HepG2 (cell line): ENCODE measurements around the gene TBC1D14. TPM values are rescaled to one million over a fixed set of nuclear protein-coding genes. Genes with fewer than 3 reads are reported as not detected.

Experiments
- ATAC-seq: fragments of 200-7000 bp; cut with Tn5 transposase; 3 replicates; pipeline ENCODE4 v1.9.1; 2020; ENCODE audit warnings: mild to moderate bottlenecking, moderate library complexity
- BruUV-seq: library from RNA; stranded (reverse); fragments of 400-500 nt; replicated peaks from 2 replicates; lab custom pipeline; 2021; lab: Mats Ljungman, UMichigan
- CTCF ChIA-PET: fragments of 300-600 bp; formaldehyde crosslinking; extraction: SDS; loops from one replicate; lab custom pipeline; 2021; ENCODE audit warnings: low total read pairs, inconsistent platforms, low intra/inter-chr PET ratio; lab: Yijun Ruan, JAX
- POLR2A ChIA-PET: fragments of 350-600 bp; sonication (Branson Sonifier 250); formaldehyde crosslinking; loops from one replicate; lab custom pipeline; 2020; ENCODE audit warnings: antibody characterized with exemption, inconsistent platforms; lab: Yijun Ruan, JAX
- DNase-seq: peaks from one replicate; pipeline ENCODE4 v3.0.0-alpha.2; 2015; ENCODE audit warnings: low spot score
- FAIRE-seq: peaks from 3 replicates; lab custom pipeline; 2011; peaks lifted over from hg19 to GRCh38; lab: Jason Lieb, UNC
- H2AFZ ChIP-seq: one replicate; pipeline ENCODE4 v1.6.1; 2011; ENCODE audit warnings: low read length, inconsistent platforms
- H3K27ac ChIP-seq: fragments of 300-600 bp; 3 replicates; pipeline ENCODE4 v1.8.0; 2011; ENCODE audit warnings: mixed run types, mild to moderate bottlenecking, mixed read lengths, low read length, inconsistent platforms; ENCODE audit not compliant: insufficient read depth; ENCODE audit errors: extremely low read length
- H3K27me3 ChIP-seq, 2 experiments: fragments of 200-600 bp in 1 of 2; 2 replicates in 1 of 2; 3 replicates in 1 of 2; pipeline versions ENCODE4 v1.6.0 to v1.8.0; 2011; ENCODE audit warnings: low read length in 2 of 2, mild to moderate bottlenecking in 2 of 2, moderate library complexity in 2 of 2, inconsistent platforms in 1 of 2; ENCODE audit not compliant: insufficient read depth in 2 of 2, control insufficient read depth in 1 of 2
- H3K36me3 ChIP-seq, 2 experiments: fragments of 200-600 bp in 1 of 2; replicated peaks in 1 of 2; 2 replicates in 1 of 2; 3 replicates in 1 of 2; pipeline versions ENCODE4 v1.5.1 to v1.8.0; 2011; ENCODE audit warnings: low read length in 2 of 2, inconsistent platforms in 1 of 2; ENCODE audit not compliant: insufficient read depth in 2 of 2, control insufficient read depth in 1 of 2
- H3K4me1 ChIP-seq: 2 replicates; pipeline ENCODE4 v1.5.1; 2012; ENCODE audit warnings: low read length, inconsistent platforms; ENCODE audit not compliant: insufficient read depth
- H3K4me2 ChIP-seq: 2 replicates; pipeline ENCODE4 v1.6.0; 2011; ENCODE audit warnings: low read depth, low read length, inconsistent platforms
- H3K4me3 ChIP-seq, 3 experiments: fragments of 200-600 bp in 1 of 3; sonication (generic), shearing (Covaris generic) in 1 of 3; replicated peaks in 1 of 3; 2 replicates each; pipeline ENCODE4 v1.5.1; 2011 to 2016; ENCODE audit warnings: low read length in 3 of 3, inconsistent platforms in 2 of 3, low read depth in 2 of 3, mild to moderate bottlenecking in 2 of 3, control low read depth in 1 of 3, mixed read lengths in 1 of 3; ENCODE audit not compliant: insufficient read depth in 1 of 3
- H3K79me2 ChIP-seq: one replicate; pipeline ENCODE4 v1.6.1; 2011; ENCODE audit warnings: low read length, inconsistent platforms; ENCODE audit not compliant: insufficient read depth
- H3K9ac ChIP-seq: 2 replicates; pipeline ENCODE4 v1.6.0; 2011; ENCODE audit warnings: mild to moderate bottlenecking, low read depth, low read length, inconsistent platforms; ENCODE audit not compliant: insufficient read depth
- H3K9me3 ChIP-seq: 2 replicates; pipeline ENCODE4 v1.5.1; 2012; ENCODE audit warnings: mild to moderate bottlenecking, low read length
- H4K20me1 ChIP-seq: 2 replicates; pipeline ENCODE4 v1.6.0; 2011; ENCODE audit warnings: inconsistent platforms, mild to moderate bottlenecking, low read length, moderate library complexity; ENCODE audit not compliant: insufficient read depth
- CEBPB ChIP-seq: IDR thresholded peaks from 2 replicates; pipeline ENCODE4 v1.6.1; 2011; ENCODE audit warnings: low read depth, low read length, improper control_type of control experiment, borderline replicate concordance
- CEBPG ChIP-seq: IDR thresholded peaks from 2 replicates; pipeline ENCODE4 v1.6.1; 2016
- ELF4 ChIP-seq: sonication (generic); formaldehyde crosslinking; IDR thresholded peaks from 2 replicates; pipeline ENCODE4 v1.5.0; 2020; ENCODE audit warnings: missing genetic modification reagents, mild to moderate bottlenecking, moderate library complexity, borderline replicate concordance
- EP300 ChIP-seq, 3 experiments: sonication (generic) in 1 of 3; formaldehyde crosslinking in 1 of 3; IDR thresholded peaks; 2 replicates each; pipeline versions ENCODE4 v1.5.1 to v1.6.1; 2011 to 2020; ENCODE audit warnings: low read depth in 2 of 3, low read length in 2 of 3, borderline replicate concordance in 1 of 3, improper control_type of control experiment in 1 of 3, mild to moderate bottlenecking in 1 of 3, missing genetic modification reagents in 1 of 3, moderate library complexity in 1 of 3
- IKZF1 ChIP-seq: fragments of 450-650 bp; IDR thresholded peaks from 2 replicates; pipeline ENCODE4 v1.7.1; 2016
- NR2F1 ChIP-seq, 2 experiments: fragments of 450-650 bp in 1 of 2; formaldehyde crosslinking in 1 of 2; IDR thresholded peaks; 2 replicates each; pipeline versions ENCODE4 v1.5.0 to v1.6.1; 2016 to 2020; ENCODE audit warnings: mild to moderate bottlenecking in 1 of 2, missing compliant biosample characterization in 1 of 2, missing genetic modification reagents in 1 of 2, moderate library complexity in 1 of 2
- PAXIP1 ChIP-seq: sonication (generic); formaldehyde crosslinking; conservative IDR thresholded peaks from 2 replicates; pipeline ENCODE4 v1.4.0; 2020; ENCODE audit warnings: mild to moderate bottlenecking, missing genetic modification reagents, moderate library complexity
- SMAD3 ChIP-seq: sonication (generic); formaldehyde crosslinking; IDR thresholded peaks from 2 replicates; pipeline ENCODE4 v1.4.0; 2020; ENCODE audit warnings: missing genetic modification reagents
- SMC3 ChIP-seq: IDR thresholded peaks from 2 replicates; pipeline ENCODE4 v1.6.1; 2011; ENCODE audit warnings: low read length, improper control_type of control experiment
- SOX13 ChIP-seq, 3 experiments: fragments of 450-650 bp in 1 of 3; sonication (generic) in 1 of 3; formaldehyde crosslinking in 1 of 3; IDR thresholded peaks in 2 of 3; conservative IDR thresholded peaks in 1 of 3; 2 replicates each; pipeline versions ENCODE4 v1.5.0 to v1.6.1; 2016 to 2020; ENCODE audit warnings: antibody characterized with exemption in 1 of 3, mild to moderate bottlenecking in 1 of 3, missing compliant biosample characterization in 1 of 3, missing genetic modification reagents in 1 of 3, moderate library complexity in 1 of 3
- TIGD3 ChIP-seq: sonication (generic); formaldehyde crosslinking; IDR thresholded peaks from 2 replicates; pipeline ENCODE4 v1.5.1; 2020; ENCODE audit warnings: mild to moderate bottlenecking, missing genetic modification reagents, borderline replicate concordance
- ZNF121 ChIP-seq: sonication (generic); formaldehyde crosslinking; IDR thresholded peaks from 2 replicates; pipeline ENCODE4 v1.5.0; 2020; ENCODE audit warnings: mild to moderate bottlenecking, missing genetic modification reagents
- WGBS: methylation state at CpG from one replicate; pipeline ENCODE4 v1.1.6; 2017; ENCODE audit warnings: low lambda C conversion rate; 5-methylcytosine and 5-hydroxymethylcytosine counted together
- in situ Hi-C: cut with HindIII; loops from 2 replicates; pipeline ENCODE4 v1.10.0; 2017; ENCODE audit warnings: low pct_unique_long_range_greater_than_20kb; ENCODE audit not compliant: extremely low pct_ligation_motif_present
- intact Hi-C: fragments of 100-400 bp; cut with micrococcal nuclease; formaldehyde crosslinking; loops from one replicate; pipeline ENCODE4 v1.10.0; 2022; ENCODE audit not compliant: unreplicated experiment
- polyA plus RNA-seq, 8 experiments: library from polyadenylated mRNA; depleted of rRNA in 3 of 8; stranded (reverse) in 7 of 8; unstranded in 1 of 8; fragments of >200 nt; fragmentation: Illumina TruSeq in 4 of 8; extraction: Trizol in 4 of 8; gene quantifications; 2 replicates each; pipeline versions ENCODE4 v1.2.1 to v1.2.3, GENCODE V29; 2011 to 2016; ENCODE audit warnings: low read depth in 4 of 8, missing spikeins in 1 of 8, mixed read lengths in 1 of 8; ENCODE audit not compliant: insufficient read depth in 1 of 8
- total RNA-seq, 5 experiments: library from RNA; depleted of rRNA; stranded (reverse); fragments of >200 nt; fragmentation: Illumina TruSeq; extraction: Trizol; gene quantifications; 2 replicates each; pipeline ENCODE4 v1.2.3, GENCODE V29; 2016; ENCODE audit warnings: low read depth in 1 of 5

The TBC1D14 gene
- total and polyA plus RNA-seq, 2 of the 13 experiments (the other 11 are each of a cell fraction or from before 2014, with no cell fraction given), result 29.5 to 46.5 TPM

GRCh38 chr4:6894086-6894478 lies 15.5 kb upstream of the TBC1D14 start:
- Histone ChIP-seq H3K27ac (peak overlapping the region; percentile 99), H3K27me3 (no peaks in the 10 kb centered on the region), H3K9ac (peak overlapping the region; percentile 78), H3K4me3 (peak overlapping the region in 1 of 3 experiments; percentile 21; a peak in 1 of 6 replicates), H3K36me3 (no peaks in the 10 kb centered on the region), H3K4me2 (peak overlapping the region; percentile 63), H2AFZ (no peak overlapping the region), H3K4me1 (peaks cover 67% of the 10 kb centered on the region), H3K79me2 (no peaks in the 10 kb centered on the region), H3K9me3 (peaks cover 11% of the 10 kb centered on the region), H4K20me1 (no peaks in the 10 kb centered on the region)
- TF ChIP-seq SMC3, result 0 out of 2 replicates have a peak, but pooled peaks have one; percentile 2
- no peak for TF ChIP-seq SMAD3 (CRISPR knock-in tag)
- TF ChIP-seq IKZF1, result no peak
- no peak for TF ChIP-seq SOX13 (IDR thresholded peaks at IDR 0.05)
- TF ChIP-seq SOX13 (CRISPR knock-in tag; conservative IDR thresholded peaks at IDR 0.05 in 1 of 2, IDR thresholded peaks at IDR 0.05 in 1 of 2), result 0 out of 4 replicates have a peak, but pooled peaks of 1 of the 2 experiments have one; percentile 13
- no peak for TF ChIP-seq TIGD3 (CRISPR knock-in tag)
- TF ChIP-seq EP300 (IDR thresholded peaks at IDR 0.05; ENCODE audit: low read depth in 2 of 2, low read length in 2 of 2), result peak in 1 of 2 experiments; percentile 28; a peak in 1 of 4 replicates
- no peak for TF ChIP-seq EP300 (CRISPR knock-in tag; IDR thresholded peaks at IDR 0.05; ENCODE audit: borderline replicate concordance)
- TF ChIP-seq ZNF121 (CRISPR knock-in tag), result peak; percentile 97
- TF ChIP-seq PAXIP1 (CRISPR knock-in tag), result no peak
- TF ChIP-seq CEBPG (CRISPR knock-in tag), result peak; percentile 26
- 0 out of 4 replicates have a peak, but pooled peaks of 1 of the 2 experiments have one; percentile 1 for TF ChIP-seq NR2F1 (CRISPR knock-in tag; IDR thresholded peaks at IDR 0.05)
- peak; percentile 8; the same call in 1 of the 2 replicates for TF ChIP-seq ELF4 (CRISPR knock-in tag)
- peak; percentile 8; the same call in 1 of the 2 replicates for TF ChIP-seq CEBPB
- ATAC-seq, result peak; percentile 6
- ChIA-PET CTCF (interaction anchor here (2.4 to 3.7 kb wide), 2 partner anchors 16 to 23 kb away, joined by 6 to 12 read pairs; partner anchors contain the start of gene TBC1D14), POLR2A (interaction anchor here (0.9 to 7.5 kb wide), 22 partner anchors 13 to 202 kb away, joined by 3 to 215 read pairs (median 4); partner anchors contain the start of genes BLOC1S4, GRPEL1, MRFAP1L1 and TBC1D14)
- 19% methylated on average over 3 of the region's 3 CpGs for WGBS
- TSS peak; percentile 94 for BruUV-seq
- in situ Hi-C loops (no loop called here), intact Hi-C loops (loop anchor here (5.0 kb wide), 1 partner anchor 33 kb away; no protein-coding TSS in a partner anchor)
- FAIRE-seq, result no peak
- DNase-seq, result no peak
